HG03460 (cell line): ENCODE results near the gene CLCF1.

Experiments
- ATAC-seq: cut with Tn5 transposase; IDR thresholded peaks from one replicate; pipeline ENCODE4 v1.9.1; 2021; ENCODE audit not compliant: unreplicated experiment

The CLCF1 gene

DNA sequence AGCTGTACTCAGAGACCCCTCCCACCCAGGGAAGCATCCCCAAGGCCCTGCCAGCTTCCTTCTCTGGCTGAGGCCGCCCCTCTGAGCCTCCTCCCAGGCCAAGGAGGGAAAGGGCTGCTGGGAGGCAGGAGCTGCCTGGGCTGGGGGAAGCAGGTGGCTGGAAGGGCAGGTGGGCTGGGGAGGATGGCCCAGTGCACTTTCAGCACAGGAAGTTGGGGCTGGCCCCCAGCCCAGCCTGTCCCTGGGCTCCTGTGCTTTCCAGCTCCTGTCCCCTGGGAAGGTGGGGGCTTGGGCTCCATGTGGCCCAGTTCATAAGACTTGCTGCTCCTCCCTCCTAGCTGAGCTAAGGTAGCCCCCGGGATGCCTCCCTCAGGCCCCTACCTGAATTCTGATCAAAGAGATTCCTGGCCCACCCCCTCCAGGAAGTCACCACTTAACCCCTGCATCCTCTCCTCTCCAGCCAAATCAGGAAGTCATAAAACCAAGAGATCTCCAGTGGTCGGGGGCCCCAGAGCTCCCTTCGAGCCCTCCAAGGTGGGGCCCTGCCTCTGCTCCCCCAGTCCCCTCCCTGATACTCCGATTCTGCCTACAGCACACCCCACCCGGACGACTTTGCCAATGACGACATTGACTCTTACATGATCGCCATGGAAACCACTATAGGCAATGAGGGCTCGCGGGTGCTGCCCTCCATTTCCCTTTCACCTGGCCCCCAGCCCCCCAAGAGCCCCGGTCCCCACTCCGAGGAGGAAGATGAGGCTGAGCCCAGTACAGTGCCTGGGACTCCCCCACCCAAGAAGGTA, 23.4 kb upstream of the CLCF1 start:
- no peak for ATAC-seq

DNA sequence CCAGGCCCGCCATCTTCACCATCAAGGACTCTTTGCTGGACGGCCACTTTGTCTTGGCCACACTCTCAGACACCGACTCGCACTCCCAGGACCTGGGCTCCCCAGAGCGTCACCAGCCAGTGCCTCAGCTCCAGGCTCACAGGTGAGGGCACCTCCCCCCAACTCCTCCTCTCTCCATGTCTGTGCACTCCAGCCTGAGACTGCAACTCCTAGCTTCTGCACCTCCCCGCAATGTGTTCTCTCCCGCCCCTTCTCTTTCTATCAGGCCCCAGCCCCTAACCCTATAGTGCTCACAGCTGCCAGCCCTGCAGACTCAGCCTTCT, 22.8 kb upstream of the CLCF1 start:
- no peak for ATAC-seq

DNA sequence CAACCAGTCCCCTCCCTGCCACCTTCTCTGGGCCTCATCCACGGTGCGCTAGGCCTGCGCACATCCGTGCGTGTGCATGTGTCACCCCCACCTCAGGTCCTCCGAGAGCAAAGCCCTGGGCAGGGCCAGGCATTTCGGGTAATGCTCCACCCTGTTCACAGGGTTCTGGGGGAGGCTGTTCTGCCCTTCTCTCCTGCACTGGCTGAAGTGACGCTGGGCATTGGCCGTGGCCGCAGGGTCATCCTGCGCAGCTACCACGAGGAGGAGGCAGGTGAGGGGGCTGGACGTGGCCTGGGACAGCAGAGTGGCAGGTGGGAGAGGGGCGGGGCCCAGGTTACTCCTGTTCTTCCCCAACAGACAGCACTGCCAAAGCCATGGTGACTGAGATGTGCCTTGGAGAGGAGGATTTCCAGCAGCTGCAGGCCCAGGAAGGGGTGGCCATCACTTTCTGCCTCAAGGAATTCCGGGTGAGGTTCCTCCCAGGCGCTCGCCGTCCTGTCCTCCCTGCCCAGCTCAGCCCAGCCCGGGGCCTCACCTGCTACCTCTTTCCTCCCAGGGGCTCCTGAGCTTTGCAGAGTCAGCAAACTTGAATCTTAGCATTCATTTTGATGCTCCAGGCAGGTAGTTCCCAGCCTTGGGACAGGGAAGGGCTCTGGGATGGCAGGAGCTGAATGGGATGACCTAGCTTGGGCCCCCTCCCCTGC, 22.3 kb upstream of the CLCF1 start:
- no peak for ATAC-seq

DNA sequence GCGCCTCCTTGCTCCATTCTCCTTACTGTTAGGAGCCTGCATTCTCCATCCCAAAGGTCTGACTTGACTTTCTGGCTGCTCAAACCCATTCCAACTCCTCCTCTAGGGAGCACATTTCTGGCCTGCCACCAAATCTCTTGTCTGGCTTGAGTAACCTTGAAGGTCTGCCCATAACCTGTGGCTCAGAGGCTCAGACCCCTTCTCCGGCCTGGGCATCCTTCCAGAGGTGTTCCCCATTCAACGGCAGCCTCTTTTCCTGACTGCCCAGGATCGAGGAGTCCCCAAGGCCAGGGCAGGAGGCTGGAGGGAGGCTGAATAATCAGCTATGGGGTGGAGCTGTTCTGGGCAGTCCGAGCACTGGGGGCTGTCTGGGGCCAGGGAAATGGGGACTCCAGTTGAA, 20.6 kb upstream of the CLCF1 start:
- no peak for ATAC-seq

DNA sequence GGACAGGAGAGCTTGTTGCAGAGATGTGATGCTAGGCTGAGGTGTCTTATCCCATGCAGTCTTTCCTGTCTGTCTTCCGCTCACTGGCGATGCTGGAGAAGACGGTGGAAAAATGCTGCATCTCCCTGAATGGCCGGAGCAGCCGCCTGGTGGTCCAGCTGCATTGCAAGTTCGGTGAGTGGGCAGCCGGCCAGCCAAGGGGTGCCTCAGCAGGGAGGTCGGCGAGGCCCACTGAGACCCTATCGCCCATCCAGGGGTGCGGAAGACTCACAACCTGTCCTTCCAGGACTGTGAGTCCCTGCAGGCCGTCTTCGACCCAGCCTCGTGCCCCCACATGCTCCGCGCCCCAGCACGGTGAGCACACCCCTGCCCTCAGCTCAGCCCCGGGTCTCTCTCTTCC, 20.0 kb upstream of the CLCF1 start:
- no peak for ATAC-seq

DNA sequence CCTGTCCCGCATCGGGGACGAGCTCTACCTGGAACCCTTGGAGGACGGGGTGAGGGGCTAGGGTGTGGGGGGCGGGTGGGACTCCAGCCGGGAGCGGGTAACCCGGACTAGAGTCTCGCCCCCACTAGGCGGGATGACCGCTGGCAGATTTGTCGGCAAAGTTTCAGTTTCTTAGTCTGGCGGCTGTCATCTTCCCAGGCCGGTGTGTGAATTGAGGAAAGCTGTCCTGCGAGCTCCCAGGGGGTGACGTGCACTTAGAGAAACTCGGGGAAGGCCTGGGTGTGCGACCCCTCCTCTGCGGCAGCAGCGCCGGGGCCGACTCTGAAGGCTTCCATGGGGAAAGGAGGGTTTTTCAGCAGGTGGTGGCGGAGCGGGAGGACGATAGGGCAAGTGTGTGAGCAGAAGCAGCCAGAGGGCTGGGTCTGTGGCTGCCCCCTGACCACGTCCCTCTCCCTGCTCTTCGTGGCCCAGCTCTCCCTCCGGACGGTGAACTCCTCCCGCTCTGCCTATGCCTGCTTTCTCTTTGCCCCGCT, 18.9 kb upstream of the CLCF1 start:
- peak; percentile 11 for ATAC-seq

DNA sequence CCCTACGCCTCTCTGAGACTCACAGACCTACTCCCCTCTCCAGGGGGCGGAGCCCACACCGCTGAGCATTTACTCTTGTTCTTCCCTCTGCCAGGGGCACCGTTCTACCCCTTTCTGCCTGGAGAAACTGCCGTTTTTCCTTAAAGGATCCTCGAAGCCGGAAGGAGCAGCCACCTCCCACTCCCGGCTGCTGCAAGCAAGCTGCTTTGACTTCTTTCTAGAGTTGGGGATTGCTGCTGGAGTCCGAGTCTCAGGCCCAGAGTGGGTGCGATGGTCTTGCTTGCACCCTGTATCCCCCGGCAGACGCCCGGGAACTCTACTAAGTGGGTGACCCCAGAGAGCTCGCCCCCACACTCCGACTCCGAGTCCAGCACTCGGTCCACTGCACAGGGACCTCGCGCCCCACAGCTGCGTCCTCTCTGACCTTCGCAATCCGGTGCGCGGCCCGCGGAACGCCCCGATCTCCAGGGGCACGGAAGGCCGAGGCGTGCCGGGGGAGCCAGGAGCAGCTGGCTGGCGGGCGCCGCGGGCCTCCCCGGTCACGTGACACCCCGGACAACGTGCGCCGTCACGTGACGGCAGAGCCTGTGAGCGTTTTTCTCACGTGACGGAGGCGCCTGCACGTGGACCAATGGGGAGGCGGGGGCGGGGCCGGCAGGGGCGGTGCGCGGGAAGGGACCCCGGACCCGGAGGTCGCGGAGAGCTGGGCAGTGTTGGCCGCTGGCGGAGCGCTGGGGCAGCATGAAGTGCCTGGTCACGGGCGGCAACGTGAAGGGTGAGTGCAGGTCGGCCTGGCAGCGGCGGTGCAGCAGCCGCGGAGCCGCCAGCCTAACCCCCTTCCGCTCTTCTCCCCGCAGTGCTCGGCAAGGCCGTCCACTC, 18.1 kb upstream of the CLCF1 start, which contains the start of gene RAD9A:
Gene RAD9A, plus strand, starts transcription at position 683 of the 879 bp plus-strand sequence. Its CDS starts 59 bp downstream, at position 742.
- peak; percentile 49 for ATAC-seq

DNA sequence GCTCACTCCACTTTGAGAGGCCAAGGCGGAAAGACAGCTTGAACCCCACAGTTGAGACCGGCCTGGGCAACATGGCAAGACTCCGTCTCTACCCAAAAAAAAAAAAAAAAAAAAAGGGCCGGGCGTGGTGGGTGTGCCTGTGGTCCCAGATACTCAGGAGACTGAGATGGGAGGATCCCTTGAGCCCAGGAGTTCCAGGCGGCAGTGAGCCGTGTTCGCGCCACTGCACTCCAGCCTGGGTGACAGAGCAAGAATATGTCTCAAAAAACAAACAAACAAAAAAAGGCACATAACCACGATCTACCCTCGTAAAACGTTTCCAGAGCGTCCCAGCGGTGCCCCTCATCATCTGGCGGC, 17.5 kb upstream of the CLCF1 start:
- no peak for ATAC-seq

DNA sequence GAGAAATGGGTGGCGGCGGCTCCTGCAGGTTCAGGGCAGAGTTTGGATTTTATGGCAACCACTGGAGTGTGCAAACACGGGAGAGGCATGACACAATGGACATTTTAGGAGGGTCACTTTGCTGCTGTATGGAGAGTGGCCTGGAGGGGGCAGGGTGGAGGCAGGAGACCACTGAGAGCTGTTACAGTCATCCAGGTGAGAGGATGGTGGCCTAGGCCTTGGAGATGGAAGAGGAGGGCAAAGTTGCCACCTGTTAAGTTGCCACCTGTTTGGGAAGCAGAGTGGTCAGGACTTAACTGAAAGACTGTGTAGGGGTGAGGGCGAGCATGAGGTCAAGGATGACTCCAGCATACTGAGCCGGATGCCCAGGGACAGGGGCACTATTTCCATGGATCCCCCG, 16.1 kb upstream of the CLCF1 start:
- ATAC-seq, result no peak

DNA sequence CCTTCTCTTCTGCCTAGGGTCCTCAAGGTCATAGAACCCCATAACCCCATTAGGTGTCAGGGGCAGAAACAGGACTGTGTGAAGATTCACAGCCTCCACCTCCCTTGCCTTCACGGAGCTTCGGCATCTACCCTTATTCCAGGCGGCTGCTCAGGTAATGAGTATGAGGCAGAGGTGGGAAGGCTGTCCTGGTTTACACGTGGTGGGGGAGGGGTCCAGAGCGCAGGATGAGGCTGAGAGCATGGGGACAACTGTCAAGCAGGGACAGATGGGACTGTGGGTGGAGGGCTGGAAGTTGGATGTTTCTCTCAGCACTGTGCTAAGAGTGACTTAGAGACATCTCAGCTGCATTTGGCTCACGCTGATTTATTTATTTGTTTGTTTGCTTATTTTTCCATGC, 14.1 kb upstream of the CLCF1 start:
- no peak for ATAC-seq

DNA sequence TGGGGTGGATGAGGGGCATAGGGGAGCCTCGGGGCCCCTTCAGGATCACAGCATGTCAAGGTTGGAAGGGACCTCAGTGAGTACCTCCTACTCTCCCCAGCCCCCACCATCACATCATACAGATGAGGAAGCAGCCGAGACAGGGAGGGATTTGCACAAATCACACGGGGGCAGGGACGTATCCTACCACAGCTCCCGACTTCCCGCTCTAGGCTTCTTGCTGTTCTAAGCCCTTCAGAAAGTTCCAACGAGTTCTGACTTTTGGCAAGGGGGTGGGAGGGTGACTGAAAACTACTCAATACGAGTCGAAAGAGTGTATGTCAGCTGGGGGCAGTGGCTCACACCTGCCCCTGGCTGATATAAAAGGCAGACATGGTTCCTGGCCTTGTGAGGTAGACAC, 13.7 kb upstream of the CLCF1 start:
- no peak for ATAC-seq

DNA sequence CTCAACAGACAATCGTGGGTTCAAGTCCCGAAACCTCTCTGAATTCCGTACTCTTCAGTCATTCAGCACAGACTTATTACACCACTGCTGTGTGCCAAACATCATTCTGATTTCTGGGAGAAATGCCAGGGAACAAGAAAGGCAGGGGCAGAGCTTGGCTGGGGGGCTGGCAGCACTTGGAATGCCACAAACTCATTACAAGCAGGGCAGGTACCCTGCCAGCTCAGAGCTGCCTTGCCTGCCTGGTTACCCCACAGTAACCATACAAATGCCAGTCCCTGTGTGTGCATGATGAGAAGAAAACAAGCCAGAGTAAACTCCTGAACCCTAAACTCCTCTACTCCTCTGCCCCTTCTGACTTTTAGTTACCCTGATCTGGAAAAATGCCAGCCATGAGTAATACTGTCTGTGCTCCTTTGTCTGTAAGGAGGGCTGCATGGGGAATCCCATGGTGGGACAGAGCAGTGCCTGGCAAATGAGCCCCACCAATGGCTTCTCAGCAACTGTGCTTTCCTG, 11.5 kb upstream of the CLCF1 start:
- ATAC-seq, result no peak

DNA sequence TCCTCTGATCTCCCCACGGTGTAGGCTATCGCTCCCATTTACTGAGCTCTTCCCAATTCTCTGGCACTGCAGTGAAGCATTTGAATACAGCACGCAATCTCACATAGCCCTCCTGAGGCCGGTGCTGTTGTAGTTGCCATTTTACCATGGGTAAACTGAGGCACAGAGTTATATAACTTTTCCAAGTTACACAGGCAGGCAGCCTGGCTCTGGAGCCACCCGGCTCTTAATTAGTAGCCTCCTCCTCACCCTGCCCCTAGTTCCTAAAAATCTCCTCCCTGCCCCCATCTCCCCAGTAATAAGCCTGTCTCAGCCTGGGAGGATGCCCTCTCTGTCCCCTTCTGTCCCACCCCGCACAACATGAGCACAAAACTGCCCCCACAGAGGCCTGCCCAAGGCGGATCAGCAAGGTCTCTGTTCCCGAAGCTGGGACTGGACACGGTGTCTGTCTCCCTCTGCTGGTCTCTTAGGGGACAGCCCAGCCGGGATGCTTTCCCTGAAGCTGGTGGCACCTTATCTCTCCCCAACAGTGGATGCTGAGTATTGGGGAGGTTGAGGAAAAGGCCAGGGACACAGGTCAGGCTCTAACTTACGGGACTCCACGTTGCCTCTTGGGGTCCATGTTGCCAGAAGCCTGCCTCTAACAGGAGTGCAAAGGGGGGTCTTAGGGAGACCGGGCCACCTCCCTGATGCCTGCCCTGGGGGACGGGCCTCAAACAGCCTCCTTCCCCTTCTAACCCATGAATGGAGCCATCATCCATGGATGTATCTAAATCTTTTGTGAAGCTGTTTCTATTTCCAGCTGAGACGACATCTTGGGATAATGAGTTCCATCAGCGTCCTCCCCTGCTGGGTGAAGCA, 9.1 kb upstream of the CLCF1 start:
- ATAC-seq, result peak; percentile 54

DNA sequence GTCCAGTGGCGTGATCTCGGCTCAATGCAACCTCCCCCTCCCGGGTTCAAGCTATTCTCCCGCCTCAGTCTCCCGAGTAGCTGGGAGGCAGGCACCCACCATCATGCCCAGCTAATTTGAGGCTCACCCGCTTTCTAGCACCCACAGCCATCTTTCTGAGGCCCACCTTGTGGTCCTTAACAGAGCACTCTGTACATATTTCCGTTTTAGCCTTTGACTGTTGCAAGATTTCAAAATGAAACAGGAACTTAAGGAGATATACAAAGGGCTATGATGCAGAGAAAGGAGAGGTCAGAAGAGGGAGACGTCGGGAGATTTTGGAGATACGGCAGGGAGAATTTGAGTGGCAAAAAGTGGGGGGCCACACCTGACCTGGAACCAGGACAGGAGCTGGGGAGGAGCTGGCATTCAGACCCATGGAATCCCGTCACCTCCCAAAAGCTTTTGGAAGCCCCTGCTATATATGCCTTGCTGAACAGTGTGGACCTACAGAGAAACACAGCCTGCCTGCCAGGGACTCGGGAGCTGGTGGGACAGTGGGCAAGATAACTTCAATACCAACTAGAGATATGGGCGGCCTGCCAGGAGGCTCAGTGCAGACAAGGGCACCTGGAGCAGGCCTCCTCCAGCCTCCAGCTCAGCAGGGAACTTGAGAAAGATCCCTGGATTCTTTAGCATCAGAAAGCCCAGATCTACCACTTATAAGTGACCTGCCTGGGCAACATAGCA, 8.0 kb upstream of the CLCF1 start:
- ATAC-seq, result no peak

DNA sequence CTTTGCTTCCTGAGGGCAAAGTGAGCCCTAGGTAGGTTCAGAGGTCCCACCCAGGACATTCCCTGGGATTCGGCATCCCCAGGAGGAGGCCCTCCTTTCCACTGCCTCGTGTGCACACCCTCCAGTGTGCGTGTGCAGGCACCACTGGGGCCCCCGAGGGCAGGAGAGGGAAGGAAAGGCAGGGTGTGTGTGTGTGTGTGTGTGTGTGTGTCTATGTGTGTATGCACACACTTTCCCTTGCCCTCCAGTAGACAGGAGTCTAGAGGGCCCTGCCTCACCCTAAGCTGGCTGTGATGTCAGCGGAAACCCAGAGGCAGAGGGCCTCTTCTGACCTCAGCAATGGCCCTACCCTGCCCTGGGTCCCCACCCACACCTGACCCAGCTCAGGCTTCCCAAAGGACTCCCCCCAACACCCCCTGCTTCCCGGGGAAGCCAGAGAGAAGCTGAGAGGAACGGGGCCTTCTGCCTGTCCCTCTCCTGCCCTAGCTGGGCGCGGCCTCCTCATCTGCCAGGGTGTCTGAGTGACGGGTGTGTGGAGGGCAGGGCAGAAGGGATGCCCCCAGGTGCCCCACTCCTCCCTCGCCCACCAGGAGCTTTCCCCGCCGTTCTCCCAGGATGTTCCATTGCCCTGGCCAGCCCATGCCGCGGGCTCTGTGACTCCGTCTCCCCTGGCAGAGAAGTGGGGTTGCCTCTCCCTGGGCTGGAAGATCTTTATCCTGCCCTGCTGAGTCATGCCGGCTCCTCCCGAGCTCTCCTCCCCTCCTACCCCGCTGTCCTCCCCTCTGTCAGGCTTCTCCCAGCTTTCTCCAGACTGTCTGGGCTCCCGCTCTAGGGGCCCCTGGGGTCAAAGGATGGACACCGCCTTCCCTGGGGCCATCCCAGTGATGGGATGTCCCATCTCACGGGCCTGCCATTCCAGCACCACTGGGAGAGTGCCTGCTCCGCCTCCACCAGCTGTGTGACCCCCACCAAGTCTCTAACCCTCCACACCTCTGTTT, 6.0 kb upstream of the CLCF1 start:
- ATAC-seq, result no peak

DNA sequence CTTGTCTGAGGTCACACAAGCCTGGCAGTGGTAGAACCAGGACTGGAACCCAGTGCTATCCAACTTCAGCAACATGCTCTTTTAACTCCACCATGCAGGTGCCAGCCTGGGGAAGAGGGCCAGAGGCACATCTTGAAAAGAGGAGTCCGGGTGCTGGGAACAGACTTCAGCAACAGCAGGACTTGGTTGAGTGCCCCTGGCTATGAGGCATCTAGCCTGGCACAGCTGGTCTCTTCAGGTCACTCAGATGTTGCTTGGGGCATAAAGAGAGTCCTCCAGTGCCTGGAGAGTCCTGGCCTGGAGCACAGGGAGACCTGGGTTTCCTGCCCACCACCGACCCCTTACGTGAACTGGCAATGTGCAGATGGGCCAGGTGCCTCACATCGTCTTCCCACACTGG, 5.1 kb upstream of the CLCF1 start:
- ATAC-seq, result no peak

DNA sequence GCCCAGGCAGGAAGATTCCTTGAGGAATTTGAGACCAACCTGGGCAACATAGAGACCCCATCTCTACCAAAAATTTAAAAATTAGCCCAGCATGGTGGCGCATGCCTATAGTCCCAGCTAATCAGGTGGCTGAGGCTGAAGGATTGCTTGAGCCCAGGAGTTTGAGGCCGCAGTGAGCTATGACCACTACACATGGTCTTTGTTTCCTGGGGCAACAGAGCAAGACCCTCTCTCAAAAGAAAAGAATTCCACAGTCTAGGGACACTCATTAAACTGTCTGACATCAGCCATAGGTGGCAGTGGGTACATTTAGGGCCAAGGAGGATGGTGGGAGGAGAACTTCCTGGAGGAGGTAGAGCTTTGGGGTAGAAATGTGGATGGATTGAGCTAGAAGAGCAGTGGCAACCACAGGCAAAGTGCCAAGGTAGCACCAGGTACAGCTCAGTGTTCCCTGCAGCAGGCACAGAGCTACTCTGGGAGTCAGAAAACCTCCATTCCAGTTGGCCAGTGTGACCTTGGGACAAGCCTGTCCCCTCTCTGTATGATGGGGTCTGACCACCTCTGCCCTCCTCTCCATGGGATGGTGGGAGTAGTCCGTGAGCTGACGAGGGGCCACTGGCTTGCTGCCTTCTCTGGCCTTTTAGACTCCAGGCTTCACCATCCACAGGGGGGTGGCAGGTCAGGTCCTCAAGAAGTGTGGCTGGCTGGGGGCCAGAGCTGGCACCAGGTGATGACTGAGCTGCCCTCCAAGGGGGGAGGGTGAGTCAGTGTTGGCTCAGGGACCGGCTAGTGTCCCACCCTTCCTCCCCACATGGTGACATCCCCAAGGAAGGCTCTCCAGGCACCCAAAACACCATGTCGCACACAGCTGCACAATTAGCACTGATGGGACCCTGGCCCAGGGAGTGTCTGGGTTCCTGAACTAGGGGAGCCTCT, 3.7 kb upstream of the CLCF1 start:
- no peak for ATAC-seq
